Lower leg skin (tissue), 3 donors: ENCODE measurements around the gene CAGE1.

Source experiments
- CTCF ChIP-seq, 3 donors: fragments of 450-650 bp; IDR thresholded peaks; one replicate each; pipeline ENCODE4 v1.5.1; 2016; ENCODE audit warnings: antibody characterized with exemption in 3 of 3, mild to moderate bottlenecking in 3 of 3, moderate library complexity in 2 of 3
- POLR2A ChIP-seq, 2 donors: fragments of 450-650 bp; IDR thresholded peaks; one replicate each; pipeline ENCODE4 v1.6.1; 2016 to 2017; ENCODE audit warnings: antibody characterized with exemption in 2 of 2, mild to moderate bottlenecking in 1 of 2, moderate library complexity in 1 of 2

DNA sequence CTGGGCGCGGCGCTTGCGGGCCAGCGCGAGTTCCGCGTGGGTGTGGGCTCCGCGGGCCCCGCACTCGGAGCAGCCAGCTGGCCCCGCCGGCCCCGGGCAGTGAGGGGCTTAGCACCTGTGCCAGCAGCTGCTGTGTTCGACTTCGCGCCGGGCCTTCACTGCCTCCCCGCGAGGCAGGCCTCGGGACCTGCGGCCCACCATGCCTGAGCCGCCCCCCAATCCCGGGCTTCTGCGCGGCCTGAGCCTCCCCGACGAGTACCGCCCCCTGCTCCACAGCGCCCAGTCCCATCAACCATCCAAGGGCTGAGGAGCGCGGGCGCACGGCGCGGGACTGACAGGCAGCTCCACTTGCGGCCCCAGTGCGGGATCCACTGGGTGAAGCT is 36.3 kb upstream of the CAGE1 start:
- no peak for TF ChIP-seq CTCF (IDR thresholded peaks at IDR 0.05)
- TF ChIP-seq POLR2A (IDR thresholded peaks at IDR 0.05) = no peak
